Measurements from ENCODE around the gene GBP4.
"Not testable (repeated sequence)": the region's sequence is repeated elsewhere in the genome, so short reads cannot be mapped to it uniquely, and the experiment has no call there.

GBP4 gene, protein sequence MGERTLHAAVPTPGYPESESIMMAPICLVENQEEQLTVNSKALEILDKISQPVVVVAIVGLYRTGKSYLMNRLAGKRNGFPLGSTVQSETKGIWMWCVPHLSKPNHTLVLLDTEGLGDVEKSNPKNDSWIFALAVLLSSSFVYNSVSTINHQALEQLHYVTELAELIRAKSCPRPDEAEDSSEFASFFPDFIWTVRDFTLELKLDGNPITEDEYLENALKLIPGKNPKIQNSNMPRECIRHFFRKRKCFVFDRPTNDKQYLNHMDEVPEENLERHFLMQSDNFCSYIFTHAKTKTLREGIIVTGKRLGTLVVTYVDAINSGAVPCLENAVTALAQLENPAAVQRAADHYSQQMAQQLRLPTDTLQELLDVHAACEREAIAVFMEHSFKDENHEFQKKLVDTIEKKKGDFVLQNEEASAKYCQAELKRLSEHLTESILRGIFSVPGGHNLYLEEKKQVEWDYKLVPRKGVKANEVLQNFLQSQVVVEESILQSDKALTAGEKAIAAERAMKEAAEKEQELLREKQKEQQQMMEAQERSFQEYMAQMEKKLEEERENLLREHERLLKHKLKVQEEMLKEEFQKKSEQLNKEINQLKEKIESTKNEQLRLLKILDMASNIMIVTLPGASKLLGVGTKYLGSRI

GRCh38 chr1:89198491-89199072 lies at the start of gene GBP4:
TSS of gene GBP4 (minus strand) at chr1:89198942. CDS start at chr1:89198834, 108 bp downstream.
- DNase-seq = peak in 5 of 56 donors; percentile 1 to 16 (median 3)

GRCh38 chr1:89243046-89243445 lies 44.3 kb upstream of the GBP4 start:
- DNase-seq = no peak

- no peak for DNase-seq
Measured at GRCh38 chr1:89221341-89221740, 22.6 kb upstream of the GBP4 start.

DNA sequence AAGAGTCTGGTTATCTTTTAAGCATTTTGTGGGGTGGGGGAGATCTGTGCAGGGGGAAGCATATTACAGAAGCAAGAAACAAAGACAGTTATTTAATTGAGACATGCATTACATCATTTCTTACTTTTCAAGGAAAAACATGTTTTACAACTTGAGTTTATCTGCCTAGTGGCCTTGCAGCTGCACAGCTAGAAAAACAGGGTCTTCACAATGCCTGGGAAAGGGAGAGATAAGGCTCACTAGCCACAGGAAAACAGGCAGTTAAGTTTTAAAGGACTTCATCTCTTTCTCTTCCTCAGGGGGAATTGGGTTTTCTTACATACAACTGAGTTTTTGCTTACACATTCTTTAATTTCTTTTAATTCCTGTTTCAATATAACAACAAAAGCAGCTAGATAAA lies 21.1 kb upstream of the GBP4 start:
- DNase-seq = not testable (repeated sequence)

- not testable (repeated sequence) for DNase-seq
Measured at GRCh38 chr1:89218941-89219340, 20.2 kb upstream of the GBP4 start.

GRCh38 chr1:89213347-89213746 lies 14.6 kb upstream of the GBP4 start:
- DNase-seq = no peak

DNA sequence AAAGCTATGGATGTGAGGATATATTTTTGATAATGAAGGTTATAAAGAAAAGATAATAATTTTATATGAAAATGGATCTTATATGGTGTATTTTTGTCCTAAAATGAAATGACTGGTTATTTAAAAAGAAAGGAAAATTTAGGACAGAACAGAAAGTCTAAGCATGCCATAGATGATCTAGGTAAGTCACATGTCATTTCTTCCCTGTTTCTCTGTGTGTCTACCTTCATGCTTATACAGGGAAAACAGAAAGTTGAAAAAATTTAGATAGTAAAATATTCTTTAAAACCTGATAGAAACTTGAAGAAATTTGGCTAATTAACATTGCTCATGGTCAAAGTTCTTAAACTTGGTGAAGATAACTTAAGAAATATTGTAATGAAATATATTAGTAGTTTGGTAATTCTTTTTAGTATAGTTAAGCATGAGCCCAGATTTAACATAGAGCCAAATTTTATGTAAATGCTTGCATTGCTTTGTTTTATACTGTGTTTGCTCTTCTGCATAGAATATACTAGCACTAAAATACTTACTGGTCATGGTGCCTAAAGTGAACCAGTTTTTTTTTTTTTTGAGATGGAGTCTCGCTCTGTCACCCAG lies 12.4 kb upstream of the GBP4 start:
- no peak for DNase-seq

DNA sequence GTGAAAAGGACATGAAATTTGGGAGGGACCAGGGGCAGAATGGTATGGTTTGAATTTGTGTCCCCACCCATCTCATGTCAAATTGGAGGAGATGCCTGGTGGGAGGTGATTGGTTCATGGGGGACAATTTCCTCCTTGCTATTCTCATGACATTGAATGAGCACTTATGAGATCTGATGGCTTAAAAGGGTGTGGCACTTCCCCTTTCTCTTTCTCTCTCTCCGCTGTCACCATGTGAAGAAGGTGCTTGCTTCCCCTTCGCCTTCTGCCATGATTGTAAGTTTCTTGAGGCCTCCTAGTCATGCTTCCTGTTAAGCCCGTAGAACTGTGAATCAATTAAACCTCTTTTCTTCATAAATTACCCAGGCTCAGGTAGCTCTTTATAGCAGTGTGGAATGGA lies 7.6 kb upstream of the GBP4 start:
- DNase-seq = no peak

GRCh38 chr1:89203166-89203565 lies 4.4 kb upstream of the GBP4 start:
- DNase-seq = no peak

GRCh38 chr1:89201106-89201794 lies 2.5 kb upstream of the GBP4 start:
- no peak for DNase-seq

- DNase-seq = no peak
Measured at GRCh38 chr1:89200663-89201062, 1.9 kb upstream of the GBP4 start.

GRCh38 chr1:89199525-89200031 lies 836 bp upstream of the GBP4 start:
- no peak for DNase-seq

DNA sequence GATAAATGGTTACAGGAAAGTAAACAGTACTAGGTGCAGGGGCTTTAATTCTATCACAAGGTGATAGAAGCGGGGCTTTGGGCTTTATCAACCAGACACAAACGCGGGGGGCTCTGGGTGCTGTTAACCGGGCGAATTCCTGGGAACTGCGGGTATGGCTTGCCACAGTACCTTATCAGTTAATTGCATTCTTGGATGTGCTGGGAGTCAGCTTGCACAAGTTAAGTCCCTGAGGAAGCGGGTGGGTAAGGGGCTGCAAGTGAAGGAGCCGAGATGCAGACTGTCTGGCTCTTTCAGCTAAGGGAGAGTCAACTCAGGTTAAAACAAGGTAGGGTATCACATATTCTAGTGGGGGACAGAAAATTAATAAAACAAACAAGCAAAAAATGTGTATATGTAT lies 661 bp downstream of the GBP4 start:
- no peak for DNase-seq

DNA sequence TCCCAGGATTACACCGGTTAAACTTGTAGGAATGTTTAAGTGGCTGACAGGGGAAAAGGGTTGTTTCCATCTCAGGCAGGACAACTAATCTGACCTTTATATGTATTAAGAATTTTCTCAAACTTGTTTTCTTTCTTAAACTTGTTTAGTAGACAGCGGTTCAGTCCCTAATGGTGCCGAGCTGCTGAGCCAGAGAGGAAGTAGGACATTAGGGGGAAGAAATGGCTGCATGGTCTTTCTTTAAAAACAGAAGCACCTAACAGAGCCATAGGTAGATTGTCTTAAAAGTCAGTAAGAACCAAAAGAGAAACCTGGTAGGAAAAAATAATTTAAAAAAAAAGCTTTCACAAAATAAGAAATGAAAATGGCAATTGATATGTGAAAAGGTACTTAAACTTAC lies 3.3 kb downstream of the GBP4 start:
- DNase-seq = no peak

GRCh38 chr1:89191314-89191713 lies 7.4 kb downstream of the GBP4 start:
- DNase-seq = no peak

DNA sequence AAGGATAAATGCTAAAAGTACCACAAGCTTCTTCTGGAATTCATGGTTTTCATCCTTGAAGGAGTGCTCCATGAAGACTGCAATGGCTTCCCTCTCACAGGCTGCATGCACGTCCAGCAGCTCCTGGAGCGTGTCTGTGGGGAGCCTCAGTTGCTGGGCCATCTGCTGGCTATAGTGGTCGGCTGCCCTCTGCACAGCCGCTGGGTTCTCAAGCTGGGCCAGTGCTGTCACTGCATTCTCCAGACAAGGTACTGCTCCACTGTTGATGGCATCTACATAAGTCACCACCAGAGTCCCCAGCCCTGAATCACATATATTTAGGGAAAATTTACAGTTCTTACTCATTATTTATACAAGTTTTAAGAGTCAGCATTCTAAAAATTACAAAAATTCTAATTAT lies 8.7 kb downstream of the GBP4 start:
- no peak for DNase-seq

GRCh38 chr1:89179343-89179742 lies 19.4 kb downstream of the GBP4 start:
- DNase-seq = no peak

- DNase-seq = no peak
Measured at GRCh38 chr1:89176971-89177370, 21.8 kb downstream of the GBP4 start.

- no peak for DNase-seq
Measured at GRCh38 chr1:89175601-89176256, 23.0 kb downstream of the GBP4 start, which contains the start of gene GBP7. TSS of gene GBP7 (minus strand) at chr1:89176003. CDS start at chr1:89171935, 4,068 bp downstream.

DNA sequence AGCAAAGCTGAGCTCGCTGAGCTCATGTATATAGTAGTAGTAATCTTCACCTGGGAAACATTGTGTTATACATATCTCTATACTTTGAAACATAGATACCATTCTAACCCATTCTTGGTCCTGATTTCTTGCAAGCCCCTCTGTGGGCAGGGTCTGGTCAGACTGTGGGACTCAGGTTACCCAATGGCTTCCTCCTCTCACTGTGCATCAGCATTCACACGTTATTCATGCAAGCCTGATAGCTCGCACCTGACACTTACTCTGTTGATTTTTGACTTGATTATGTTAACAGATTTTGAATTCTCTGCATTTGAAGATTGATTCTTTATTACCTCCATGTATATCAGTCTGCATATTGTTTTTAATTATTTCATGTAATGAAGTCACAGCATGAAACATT lies 24.3 kb downstream of the GBP4 start:
- no peak for DNase-seq
